Measurements from ENCODE around the gene CACNA2D4.

Gene CACNA2D4

GRCh38 chr12:1767407-1768090 is 150.9 kb downstream of the CACNA2D4 start:
- DNase-seq: no peak

GRCh38 chr12:1766110-1766509 is 152.3 kb downstream of the CACNA2D4 start:
- no peak for DNase-seq

DNA sequence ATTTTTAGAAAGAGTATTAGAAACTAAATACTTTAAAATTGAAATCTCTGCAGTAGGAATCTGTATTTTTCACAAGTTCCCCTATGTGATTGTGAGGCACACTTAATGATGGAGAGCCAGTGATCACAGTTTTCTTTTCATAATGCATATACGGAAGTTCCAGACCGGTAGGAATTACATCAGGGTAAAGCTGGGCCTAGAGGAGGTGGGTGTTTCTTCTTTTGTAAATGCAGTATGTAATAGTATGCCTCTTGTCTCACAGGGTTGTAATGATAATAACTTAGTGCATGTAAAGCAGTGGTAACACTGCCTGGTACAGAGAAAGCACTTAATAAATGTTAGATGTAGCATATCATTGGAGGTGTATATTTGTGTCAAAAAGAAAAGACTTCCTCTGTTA is 155.3 kb downstream of the CACNA2D4 start:
- no peak for DNase-seq

DNA sequence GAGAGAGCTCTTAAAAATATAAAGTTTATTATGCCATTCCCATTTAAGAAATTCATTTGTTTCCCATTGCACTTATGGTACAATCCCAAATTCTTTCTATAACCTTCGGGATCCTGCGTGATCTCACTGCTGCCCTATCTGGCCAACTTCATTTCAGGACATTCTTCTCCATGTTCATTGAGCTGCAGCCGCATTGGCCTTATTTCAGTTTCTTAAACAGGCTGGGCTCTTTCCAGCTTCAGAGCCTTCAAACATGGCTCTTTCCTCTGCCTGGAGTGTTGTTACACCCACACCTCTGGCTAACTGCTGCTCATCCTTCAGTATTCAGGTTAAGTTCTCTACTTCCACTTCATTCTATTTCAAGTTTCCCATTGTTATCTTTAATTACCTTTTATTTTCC is 156.6 kb downstream of the CACNA2D4 start:
- DNase-seq: no peak

- no peak for DNase-seq
These were observed 157.7 kb downstream of the CACNA2D4 start for GRCh38 chr12:1760566-1761382.

- no peak for DNase-seq
These were observed 159.6 kb downstream of the CACNA2D4 start for GRCh38 chr12:1758887-1759286.

DNA sequence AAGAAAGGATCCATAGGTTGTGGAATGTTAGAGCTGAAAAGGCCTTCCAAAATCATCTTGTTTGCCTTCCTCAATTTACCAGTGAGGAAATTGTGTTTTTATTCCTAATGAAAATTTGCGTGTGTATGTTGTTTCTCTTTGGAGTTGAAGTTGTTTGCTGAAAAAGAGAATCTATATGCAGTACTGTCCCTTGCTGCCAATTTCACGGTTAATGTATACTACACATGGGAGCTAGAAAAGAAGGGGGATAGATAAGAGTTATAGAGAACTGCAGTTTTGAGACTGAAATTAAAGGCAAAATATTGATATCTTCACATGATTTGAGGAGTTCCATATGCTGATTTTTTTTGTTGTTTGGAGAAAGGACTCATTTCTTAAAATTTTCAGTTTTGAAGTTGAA is 160.1 kb downstream of the CACNA2D4 start:
- DNase-seq: no peak

- no peak for DNase-seq
These were observed 168.2 kb downstream of the CACNA2D4 start for GRCh38 chr12:1750300-1750699.

DNA sequence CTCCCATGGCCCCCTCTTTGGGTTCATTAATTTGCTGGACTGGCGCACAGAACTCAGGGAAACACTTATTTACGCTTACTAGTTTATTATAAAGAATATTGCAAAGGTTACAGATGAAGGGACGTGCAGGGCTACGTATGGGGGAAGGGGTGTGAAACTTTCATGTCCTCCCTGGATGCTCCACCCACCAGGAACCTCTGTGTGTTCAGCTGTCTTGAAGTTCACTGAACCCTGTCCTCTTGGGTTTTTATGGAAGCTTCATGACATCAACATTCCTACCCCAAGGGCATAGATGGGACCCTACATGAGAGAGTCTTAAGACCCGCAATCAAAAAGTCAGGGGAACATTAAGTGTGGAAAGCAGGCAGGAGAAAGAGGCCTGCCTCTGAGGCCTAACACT is 169.4 kb downstream of the CACNA2D4 start:
- no peak for DNase-seq

DNA sequence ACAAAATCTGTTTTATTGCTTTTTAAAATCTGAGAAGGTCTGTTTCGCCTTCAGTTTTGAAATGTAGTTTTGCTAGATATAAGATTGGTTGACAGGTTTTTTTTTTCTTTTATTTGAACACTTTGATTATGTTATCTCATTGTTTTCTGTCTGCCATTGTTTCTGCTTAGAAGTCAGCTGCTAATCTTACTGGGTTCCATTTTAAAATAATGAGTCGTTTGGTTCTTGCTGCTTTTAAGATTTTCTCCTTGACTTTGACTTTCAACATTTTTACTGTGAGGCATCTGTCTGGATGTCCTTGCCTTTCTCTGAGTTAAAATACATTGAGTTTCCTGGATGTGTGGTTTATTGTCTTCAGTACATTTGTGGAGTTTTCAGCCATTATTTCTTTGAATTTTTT is 170.8 kb downstream of the CACNA2D4 start:
- no peak for DNase-seq

DNA sequence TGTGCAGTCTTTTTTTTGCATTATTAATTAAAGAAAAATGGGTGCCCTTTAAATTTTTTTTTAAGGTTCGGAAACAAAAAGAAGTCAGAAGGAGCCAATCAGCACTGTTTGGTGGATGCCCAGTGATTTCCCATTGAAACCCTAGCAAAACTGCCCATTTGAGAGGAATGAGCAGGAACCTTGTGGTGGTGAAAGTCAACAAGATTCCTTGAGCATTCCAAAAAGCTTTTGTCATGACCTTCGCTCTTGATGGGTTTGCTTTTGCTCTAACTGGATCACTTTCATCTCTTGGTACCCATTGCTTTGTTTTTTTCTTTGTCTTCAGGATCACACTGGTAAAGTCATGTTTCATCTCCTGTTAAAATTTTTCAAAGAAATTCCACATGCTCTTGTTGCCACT is 173.5 kb downstream of the CACNA2D4 start:
- DNase-seq: no peak
